DMS153 treated with DMSO at 0.1 percent for 48 hours (cell line): ENCODE results near the gene NTM.
A peak's percentile ranks its signal among the peaks of the same experiment; 100 is the strongest.

Source experiments
- DNase-seq: peaks from one replicate; lab custom pipeline; 2025; ENCODE audit not compliant: unreplicated experiment; lab: John Stamatoyannopoulos, UW

Gene NTM

DNA sequence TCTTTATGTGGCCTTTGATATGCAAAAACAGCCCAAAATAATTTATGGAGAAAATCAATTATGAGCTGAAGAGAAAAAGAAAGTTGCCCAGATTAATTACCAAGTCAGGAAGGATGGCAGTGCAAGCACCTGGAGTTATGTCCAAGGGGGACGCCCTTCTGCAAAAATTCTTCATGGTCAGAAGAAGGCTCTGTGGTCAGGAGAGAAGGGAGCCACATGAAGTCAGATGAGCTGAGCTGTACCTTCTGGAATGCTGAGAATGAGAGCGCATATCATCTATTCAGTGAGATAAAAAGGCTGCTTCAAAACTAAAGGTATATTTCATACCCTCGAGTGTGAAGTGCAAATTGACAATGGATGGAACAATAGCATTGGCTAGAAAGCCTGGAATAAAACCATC lies 607.4 kb downstream of the NTM start:
- no peak for DNase-seq

DNA sequence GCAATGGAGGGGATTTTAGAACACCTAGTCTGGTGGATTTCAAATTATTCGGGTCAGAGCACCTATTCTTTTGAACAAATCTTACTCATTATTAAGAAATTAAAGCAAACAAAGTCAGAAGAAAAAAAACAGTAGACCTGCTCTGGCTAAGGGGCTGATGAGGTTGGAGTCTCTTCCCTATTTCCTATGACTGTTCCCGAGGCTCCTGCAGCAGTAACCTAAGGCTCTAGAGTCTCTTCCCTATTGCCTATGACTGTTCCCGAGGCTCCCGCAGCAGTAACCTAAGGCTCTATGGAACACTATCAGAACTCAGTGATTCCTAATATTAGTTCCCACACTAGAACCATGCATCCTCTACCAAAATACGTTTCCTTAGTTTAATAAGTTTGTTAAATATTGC lies 607.9 kb downstream of the NTM start:
- DNase-seq: no peak

DNA sequence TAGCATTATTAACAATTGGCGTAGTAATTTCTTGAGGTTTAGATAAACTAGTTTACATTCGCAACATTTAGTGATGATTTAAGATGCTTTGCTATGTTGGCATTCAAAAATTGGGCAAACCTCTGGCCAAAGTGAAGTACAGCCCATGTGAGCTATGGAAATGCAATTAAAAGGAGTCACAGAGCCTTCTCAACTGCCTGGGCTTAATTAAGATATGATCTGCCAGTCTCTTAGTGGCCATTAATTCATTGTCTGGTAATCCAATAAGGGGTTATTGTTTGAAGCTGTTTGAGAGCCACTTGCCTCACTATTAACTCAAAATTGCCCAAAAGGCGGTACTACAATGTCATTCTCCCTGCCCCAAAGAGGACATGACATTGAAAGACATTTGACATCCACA lies 608.9 kb downstream of the NTM start:
- DNase-seq: no peak

DNA sequence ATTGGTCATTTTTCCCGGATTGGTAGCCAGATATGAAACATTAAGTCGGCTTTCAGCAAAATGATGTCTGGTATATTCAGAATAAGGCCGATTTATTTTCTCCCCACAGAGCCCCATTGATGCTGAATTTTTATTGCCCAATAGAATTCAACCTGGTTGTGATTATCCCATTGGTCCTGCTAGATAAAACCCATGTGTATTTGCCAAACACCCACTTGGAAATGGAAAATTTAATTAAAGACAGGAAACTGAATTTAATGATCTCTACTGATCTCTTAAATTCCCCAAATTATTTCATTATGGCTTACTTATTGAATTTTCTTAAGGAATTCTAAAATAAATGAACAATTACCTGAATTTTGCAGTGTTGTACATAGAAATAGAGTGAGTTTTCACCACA lies 609.8 kb downstream of the NTM start:
- no peak for DNase-seq

DNA sequence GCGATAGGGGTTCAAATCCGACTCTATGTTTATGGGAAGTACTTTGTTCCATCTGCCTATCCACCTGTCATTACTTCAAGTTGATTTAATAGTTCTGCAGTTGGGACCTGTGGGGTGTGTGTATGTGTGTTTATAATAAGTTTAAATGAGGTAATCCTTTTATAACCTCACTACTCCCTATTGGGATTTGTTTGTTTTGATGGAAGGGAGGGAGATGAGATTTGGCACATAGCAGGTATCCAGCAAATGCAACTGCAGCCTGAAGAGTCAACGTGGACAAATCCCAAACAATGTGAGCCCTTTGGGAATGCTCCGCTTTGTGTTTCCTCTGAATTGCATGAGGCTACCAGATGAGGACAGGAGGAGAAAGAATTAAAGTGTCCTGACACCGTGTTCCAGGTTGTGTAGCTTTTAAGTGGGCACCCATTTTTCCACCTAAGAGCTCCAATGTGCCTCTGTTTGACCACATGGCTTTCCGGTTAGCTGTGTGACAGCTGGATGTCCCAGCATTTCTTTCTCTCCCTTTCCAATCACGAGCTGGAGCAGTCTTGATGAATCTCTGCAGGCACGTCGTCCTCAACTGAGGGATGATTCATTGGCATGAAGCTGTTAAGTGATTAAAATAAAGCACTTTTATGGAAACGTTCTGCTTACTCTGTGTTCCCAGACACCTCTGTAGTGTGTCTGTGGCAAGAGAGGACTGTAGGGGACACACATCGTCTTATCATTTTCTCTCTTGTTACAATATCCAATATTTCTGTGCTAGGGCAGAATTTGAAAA lies 610.7 kb downstream of the NTM start:
- DNase-seq: no peak

DNA sequence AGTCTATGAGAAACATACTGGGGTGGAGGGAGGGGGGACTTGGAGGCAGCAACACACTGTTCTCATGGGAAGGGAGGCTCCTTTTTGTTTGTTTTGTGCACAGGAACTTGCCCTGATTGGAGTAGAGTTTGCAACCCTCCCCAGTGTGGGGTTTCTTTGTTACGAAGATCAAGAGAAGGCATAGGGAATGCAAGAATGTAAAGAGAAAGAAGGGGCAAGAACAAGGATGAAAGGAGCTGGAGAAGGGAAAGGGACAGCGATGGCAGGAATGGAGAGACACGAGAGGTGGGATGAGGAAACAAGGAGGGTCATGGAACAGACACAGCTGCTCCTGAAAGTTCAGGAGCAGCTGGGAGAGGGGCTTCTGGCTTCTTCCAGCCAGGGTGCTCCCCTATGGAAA lies 611.7 kb downstream of the NTM start:
- no peak for DNase-seq

DNA sequence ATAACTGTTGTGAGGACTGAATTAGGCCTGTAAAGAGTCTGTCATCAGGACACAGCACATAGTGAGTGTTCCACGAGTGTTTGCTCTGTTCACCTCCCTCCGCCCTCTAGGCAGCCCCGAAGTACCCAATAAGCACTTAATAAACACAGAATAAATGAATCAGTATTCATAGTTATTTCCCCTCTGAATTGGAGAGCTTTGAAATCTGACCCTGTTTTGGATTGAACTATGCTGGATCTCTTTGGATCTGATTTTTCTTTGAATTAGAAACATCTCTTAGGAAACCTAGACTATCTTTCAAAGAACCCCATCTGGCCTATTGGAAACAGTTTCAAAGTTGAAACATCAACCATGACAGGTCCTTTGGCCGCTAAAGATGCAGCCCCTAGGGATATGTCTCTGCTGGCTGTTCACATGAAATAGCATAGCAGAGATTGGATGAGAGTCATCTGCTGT lies 615.5 kb downstream of the NTM start:
- DNase-seq: no peak

DNA sequence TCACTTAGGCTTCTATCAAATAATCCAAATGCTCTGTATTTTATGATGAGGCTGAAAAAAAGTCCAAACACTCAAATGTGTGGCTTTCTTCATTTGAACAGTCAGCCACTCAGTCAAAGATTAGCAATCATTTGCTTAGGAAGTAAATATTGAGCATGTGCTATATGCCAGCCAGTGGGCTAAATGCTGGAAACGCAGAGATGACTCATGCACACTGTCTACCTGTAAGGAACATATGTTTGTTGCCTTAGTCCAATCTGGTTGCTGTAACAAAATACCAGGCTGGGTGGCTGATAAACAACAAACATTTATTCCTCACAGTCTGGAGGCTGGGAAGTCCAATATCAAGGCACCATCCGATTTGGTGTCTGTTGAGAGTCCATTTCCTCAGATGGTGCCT lies 617.3 kb downstream of the NTM start:
- no peak for DNase-seq

DNA sequence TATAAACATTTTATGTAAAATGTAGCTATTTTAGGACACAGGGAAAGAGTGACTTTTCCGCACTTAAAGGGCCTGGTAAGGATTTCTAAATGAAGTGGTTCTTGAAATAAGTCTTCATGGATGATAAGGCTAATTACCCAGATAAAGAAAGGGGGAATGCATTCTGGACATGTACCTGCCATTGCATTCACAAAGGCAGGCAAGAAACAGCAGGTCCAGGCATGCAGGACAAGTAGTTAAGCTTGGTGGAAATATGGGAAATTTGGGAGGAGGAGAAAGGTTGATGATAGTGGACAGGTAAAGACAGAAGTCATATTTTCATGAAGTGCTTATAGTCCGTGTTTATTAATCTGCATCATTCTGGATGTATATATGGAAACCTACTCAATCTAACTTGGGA lies 621.2 kb downstream of the NTM start:
- no peak for DNase-seq

DNA sequence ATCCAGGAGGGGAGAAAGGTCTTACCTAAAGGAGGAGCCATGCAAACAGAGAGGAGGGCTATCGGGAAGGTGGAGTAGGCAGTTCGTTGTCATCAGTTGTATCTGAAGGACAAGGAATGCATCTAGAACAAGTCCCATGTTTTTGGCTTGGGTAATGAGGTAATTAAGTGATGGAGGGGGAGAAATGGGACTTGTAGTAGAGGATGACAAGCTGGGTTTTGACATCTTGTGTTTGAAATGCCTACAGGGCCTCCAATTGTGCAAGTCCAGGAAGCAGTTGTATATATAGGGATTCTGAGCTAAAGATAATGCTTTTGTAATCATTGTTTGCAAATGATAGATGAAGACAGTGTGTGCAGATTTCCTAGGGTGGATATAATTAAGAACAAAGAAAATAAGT lies 622.8 kb downstream of the NTM start:
- DNase-seq: no peak

DNA sequence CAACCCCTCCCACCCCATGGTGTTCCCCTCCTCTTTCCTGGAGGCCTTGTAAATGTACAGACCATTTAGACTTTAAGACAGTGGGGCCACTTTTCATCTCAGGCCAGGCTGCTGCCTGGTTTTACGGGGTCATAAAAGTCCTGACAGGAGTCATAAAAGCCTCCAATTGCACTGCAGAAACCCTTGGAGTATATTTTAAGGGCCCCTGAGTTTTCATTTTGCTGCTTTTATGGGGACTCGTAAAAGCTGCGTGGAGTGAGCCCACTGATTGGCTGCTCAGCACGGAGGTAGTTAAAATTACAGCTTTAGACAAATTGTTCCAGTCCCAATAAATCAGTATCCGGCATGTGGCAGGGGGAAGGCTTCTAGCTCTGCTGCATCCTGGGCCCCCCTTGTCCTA lies 627.6 kb downstream of the NTM start:
- DNase-seq: peak; percentile 65

DNA sequence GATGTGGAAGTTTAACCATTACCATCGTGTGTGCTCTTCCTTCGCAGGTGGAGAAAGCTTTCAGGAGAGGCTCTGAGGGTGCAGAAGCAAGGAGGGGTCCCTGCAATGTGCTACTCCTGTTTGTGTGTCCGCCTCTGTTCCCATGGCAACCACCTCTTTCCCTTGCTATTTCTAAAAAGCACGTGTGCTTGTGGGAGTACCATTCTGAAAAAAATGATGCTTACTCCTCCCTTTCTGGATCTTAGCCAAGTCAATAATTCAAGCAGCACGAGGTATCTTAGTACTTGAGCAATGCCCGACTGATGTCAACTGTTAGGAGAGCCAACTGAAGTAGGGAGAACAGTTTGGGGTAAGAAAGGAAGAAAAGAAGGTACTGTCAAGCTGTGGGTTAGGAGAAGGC lies 628.7 kb downstream of the NTM start:
- DNase-seq: no peak

DNA sequence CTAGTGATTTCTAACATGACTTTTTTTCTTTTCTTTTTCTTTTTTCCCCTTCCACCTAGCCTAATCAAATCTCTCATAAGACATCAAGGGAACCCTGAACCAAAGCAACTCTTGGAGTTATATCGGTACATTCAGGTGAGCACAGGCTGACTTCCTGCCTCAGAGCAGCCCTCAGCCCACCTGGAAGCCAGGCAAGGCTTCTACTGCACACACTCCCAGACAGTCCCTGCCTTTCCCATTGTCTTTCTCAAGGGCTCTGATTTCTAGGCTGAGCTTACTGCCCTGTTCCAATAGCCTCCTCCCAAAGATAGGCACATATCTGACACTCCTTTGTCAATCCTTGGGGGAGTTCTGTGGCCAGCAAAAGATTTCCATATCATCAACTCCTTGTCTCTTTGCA lies 629.5 kb downstream of the NTM start:
- DNase-seq: no peak

DNA sequence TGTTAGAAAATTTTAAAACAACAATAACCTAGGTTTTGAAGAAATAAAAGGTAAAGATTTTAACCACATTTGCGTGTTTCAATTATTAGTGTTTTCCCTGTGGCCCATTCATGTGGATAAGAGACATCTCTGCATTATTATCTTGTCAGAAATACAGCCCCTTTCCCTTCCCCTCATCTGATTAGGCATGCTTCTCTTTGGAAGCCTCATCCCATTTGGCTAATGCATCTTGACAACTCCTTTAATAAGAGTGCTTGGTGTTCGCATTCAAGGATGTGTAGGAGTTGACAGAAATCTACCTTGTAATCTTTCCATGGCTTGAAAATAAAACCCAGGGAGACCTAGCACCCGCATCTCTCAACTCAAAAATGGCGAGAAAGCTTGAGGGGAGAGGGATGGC lies 635.5 kb downstream of the NTM start:
- no peak for DNase-seq

DNA sequence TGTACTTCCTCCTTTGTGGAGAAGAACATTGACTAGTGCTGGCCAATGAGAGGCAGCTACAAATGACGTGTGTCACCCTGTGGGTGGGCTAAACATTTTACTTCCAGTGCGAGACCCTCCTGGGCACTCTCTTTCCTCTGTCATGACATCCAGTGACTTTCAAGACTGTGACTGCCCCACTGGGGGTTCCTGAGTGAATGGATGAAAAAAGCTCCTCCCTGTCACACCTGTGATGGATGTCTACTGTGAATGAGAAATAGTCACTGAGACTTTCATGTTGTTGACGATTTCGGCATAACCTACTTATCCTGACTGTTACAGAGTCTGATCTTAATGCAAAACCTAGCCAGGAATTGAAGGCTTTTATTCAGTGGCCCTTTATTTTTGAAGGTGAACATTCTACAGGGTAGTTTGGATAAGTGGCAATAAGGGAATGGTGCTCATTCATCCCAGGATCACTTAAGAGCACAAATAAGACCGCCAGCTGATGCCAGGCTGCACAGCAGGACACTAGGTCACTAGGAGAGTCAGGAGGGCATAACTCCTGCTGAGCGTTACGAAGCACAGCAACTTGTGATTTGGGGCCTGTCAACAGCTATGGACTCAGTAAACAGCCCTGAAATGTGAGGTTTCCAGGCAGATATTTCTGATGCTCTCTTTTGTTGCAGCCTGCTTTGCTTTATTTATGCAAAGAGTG lies 636.6 kb downstream of the NTM start:
- no peak for DNase-seq

DNA sequence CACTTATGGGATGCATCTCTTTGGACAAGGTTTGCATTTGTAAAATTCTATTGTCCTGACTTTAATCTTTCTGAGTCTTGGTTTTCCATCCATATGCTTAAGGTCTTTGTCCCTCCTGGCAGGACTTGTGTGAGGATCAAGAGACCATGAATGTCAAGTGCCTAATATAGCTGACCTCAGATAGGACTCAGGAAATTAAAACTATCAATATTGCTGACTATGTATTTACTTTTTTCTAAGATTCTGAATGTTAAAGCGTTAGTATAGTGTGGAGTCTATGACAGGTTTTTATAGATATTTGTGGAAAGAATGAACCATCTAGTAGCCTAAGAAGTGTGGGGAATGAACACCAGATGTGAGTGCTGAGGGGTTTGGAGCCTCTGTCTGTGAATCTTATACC lies 637.8 kb downstream of the NTM start:
- DNase-seq: no peak

DNA sequence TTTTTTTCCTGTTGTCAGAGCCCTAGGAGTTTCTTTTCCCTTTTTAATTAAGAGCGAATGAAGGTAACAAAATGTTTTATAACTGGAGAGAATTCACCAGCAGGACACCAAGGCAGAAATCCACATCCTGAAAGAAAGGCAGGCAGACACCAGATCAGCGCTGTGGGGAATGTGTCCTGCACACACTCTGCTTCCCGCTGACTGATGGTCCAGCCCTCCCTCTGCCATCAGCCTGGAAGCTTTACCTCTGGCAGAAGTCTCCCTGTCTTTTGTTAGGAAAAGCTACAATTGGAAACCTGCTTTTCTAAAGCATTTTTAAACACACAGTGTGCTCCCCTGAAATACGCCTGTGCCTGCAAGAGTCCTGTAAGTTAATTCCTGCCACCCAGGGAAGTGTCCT lies 638.5 kb downstream of the NTM start:
- no peak for DNase-seq

DNA sequence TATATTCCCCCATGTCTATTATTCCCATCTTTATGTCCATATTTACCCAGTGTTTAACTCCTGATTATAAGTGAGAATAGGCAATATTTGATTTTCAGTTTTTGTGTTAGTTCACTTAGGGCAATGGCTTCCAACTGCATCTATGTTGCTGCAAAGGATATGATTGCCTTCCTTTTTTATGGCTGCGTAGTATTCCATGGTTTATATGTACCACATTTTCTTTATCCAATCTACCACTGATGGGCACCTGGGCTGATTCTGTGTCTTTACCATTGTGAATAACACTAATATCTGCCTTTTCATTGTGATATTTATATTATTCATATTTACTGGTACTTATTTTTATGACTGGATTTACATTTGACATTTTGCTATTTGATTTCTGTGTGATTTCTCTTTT lies 649.6 kb downstream of the NTM start:
- no peak for DNase-seq

DNA sequence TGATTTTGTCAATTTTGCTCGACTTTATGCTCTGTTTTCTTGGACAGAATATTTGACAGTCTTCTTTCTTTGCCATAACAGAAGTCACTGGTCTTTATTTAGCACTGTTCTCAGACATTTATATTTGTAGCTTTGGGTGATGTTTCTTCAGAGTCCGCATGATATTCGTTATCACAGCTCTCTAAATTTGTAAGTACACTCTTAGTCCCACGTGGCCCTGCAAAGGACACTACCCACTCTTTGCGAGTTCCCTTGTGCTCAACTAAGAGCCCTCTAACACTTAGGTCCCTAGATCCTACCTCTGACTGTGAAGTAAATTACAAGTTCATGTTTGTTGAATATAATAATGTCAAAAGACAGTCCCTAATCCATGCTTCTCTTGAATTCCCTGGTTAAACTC lies 651.9 kb downstream of the NTM start:
- no peak for DNase-seq

DNA sequence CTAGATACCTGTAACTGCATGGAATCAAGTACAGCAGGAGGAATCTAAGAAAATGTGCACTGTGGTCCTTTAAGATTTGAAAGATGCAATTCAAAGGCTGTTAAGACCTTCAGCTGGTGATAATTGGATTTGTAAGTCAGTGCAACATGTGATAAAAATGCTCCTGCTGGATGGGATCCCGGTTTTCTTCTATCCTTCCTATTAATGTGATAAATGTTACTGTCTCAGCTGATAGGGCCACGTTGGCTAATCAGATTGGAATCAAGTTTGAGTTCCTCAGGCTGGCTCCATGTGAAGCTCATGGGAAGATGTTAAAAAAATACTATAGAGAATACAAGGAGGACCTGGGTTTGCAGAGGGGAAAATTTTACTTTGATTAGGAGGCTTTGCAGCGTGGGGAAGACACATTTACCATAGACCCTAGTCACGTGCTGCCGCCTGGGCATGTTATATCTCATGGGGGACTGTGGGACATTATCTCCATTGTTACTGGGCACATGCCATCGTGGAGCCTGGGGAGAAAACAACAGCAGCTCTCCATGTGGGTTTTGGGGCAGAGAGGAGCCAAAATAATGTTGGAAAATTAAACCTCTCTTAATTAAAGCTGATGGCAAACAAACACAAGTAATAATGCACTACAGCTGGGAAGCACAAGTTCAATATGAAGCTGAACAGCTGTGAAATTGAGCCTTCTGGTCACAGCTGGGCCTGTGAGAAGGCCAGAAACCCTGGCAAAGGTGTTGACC lies 652.5 kb downstream of the NTM start:
- DNase-seq: no peak

DNA sequence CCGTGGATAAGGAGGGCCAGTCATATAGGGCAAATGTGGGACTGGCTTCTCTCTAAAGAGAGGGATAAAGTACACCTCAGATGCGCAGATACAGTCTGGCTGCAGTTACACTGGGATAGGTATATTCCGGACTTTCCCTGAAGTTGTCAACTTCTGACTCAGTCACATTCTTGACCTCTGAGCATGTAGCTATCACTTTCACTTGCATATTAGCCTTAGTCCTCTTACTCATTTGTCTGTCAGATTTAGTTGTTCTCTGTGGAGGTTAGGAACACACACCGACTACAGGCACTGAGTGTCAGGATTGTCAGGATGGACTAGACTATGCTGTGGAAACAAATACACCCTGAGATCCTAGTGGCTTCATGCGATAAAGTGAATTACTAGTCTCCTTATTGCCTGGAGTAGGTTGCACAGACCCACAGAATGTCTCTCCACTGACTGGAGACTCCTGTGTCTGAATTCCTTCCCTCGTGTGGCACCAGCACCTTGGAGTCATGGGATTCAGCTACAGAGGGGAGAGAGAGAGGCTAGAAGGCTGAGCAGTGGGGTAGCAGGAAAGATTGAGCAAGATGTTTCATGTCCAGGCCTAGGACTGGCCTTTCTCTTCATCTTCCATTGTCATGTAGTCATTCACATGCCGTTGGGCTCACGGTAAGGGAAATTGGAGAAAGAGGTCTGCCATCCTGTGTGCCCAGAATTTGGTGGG lies 654.3 kb downstream of the NTM start:
- DNase-seq: no peak
